SU-DHL-6 (cell line): ENCODE results near the gene ASAP2.
A peak's percentile ranks its signal among the peaks of the same experiment; 100 is the strongest.

ENCODE experiments used
- H2AFZ ChIP-seq: fragments of 200-600 bp; sonication (generic); 2 replicates; pipeline ENCODE4 v1.6.1; 2014; ENCODE audit warnings: low read depth, mild to moderate bottlenecking, moderate library complexity, mixed read lengths, antibody characterized with exemption, low read length; ENCODE audit not compliant: severe bottlenecking
- H3F3A ChIP-seq: fragments of 200-600 bp; shearing (Covaris generic); 2 replicates; pipeline ENCODE4 v1.6.0; 2016; ENCODE audit warnings: antibody characterized with exemption, mild to moderate bottlenecking; ENCODE audit not compliant: insufficient read depth
- H3K27ac ChIP-seq: fragments of 200-600 bp; sonication (generic); 2 replicates; pipeline ENCODE4 v1.5.1; 2016; ENCODE audit warnings: low read depth, mild to moderate bottlenecking, low read length, moderate library complexity, mixed read lengths
- H3K27me3 ChIP-seq: fragments of 200-600 bp; sonication (generic), shearing (Covaris generic); 2 replicates; pipeline ENCODE4 v1.6.0; 2014; ENCODE audit warnings: mild to moderate bottlenecking, low read length
- H3K36me3 ChIP-seq: fragments of 200-600 bp; sonication (generic); 2 replicates; pipeline ENCODE4 v1.6.1; 2014; ENCODE audit warnings: mild to moderate bottlenecking, low read length, mixed read lengths
- H3K4me2 ChIP-seq: fragments of 300-600, 200-600 bp; shearing (Covaris generic), sonication (generic); 2 replicates; pipeline ENCODE4 v1.6.0; 2014; ENCODE audit warnings: low read length, low read depth, mild to moderate bottlenecking; ENCODE audit not compliant: poor library complexity, severe bottlenecking
- H3K4me3 ChIP-seq: fragments of 200-600 bp; sonication (generic); 2 replicates; pipeline ENCODE4 v1.5.1; 2014; ENCODE audit warnings: antibody characterized with exemption, low read length, mild to moderate bottlenecking, mixed read lengths; ENCODE audit not compliant: insufficient read depth, poor library complexity, severe bottlenecking
- H3K79me2 ChIP-seq: fragments of 200-600 bp; sonication (generic); 2 replicates; pipeline ENCODE4 v1.6.1; 2014; ENCODE audit warnings: mild to moderate bottlenecking, low read length, moderate library complexity; ENCODE audit not compliant: insufficient read depth
- H3K9ac ChIP-seq: fragments of 200-600 bp; sonication (generic); 2 replicates; pipeline ENCODE4 v1.7.0; 2014; ENCODE audit warnings: mild to moderate bottlenecking, low read length
- H3K9me2 ChIP-seq: fragments of 200-600 bp; sonication (generic); replicated peaks from 2 replicates; pipeline ENCODE4 v1.6.1; 2014; ENCODE audit warnings: low read length; ENCODE audit not compliant: insufficient read depth
- H3K9me3 ChIP-seq: fragments of 200-600 bp; sonication (generic); 2 replicates; pipeline ENCODE4 v1.6.1; 2014; ENCODE audit warnings: low read length, mixed read lengths; ENCODE audit not compliant: insufficient read depth
- H4K20me1 ChIP-seq: fragments of 200-600 bp; sonication (generic); 2 replicates; pipeline ENCODE4 v1.6.1; 2014; ENCODE audit warnings: low read depth, mild to moderate bottlenecking, antibody characterized with exemption, low read length, moderate library complexity, mixed read lengths
- CTCF ChIP-seq: fragments of 200-600 bp; sonication (generic); IDR thresholded peaks from one replicate; pipeline ENCODE4 v1.5.1; 2017; ENCODE audit warnings: antibody characterized with exemption, mild to moderate bottlenecking, low read length, moderate library complexity; ENCODE audit not compliant: insufficient read depth, poor library complexity, severe bottlenecking
- EZH2phosphoT487 ChIP-seq: fragments of 200-600 bp; sonication (generic), shearing (Covaris generic); conservative IDR thresholded peaks from 2 replicates; pipeline ENCODE4 v1.6.1; 2018; ENCODE audit warnings: mild to moderate bottlenecking, antibody characterized with exemption, low read length, moderate library complexity, mixed read lengths

Gene ASAP2

GRCh38 chr2:9420495-9420894, 213.9 kb downstream of the ASAP2 start:
- H3K9ac ChIP-seq = no peak overlapping the region
- H3K4me3 ChIP-seq = no peak overlapping the region
- no peak overlapping the region for H3K27ac ChIP-seq
- H3K9me3 ChIP-seq = no peaks in the 10 kb centered on the region
- no peaks in the 10 kb centered on the region for H3F3A ChIP-seq
- no peak overlapping the region for H2AFZ ChIP-seq
- H3K9me2 ChIP-seq = no peaks in the 10 kb centered on the region
- no peak for TF ChIP-seq CTCF
- no peak for TF ChIP-seq EZH2phosphoT487
- H3K36me3 ChIP-seq = peaks cover 4% of the 10 kb centered on the region; the same call in 1 of the 2 replicates
- H3K79me2 ChIP-seq = peaks cover 85% of the 10 kb centered on the region
- H3K27me3 ChIP-seq = no peaks in the 10 kb centered on the region
- H4K20me1 ChIP-seq = peaks cover 4% of the 10 kb centered on the region; the same call in 1 of the 2 replicates
- no peak overlapping the region for H3K4me2 ChIP-seq

GRCh38 chr2:9422321-9423099, 215.9 kb downstream of the ASAP2 start:
- H3K27me3 ChIP-seq = no peaks in the 10 kb centered on the region
- H3K4me2 ChIP-seq = peak overlapping the region; percentile 79
- H3K9me3 ChIP-seq = no peaks in the 10 kb centered on the region
- peaks cover 84% of the 10 kb centered on the region for H3K79me2 ChIP-seq
- H3K36me3 ChIP-seq = peaks cover 4% of the 10 kb centered on the region; the same call in 1 of the 2 replicates
- H3F3A ChIP-seq = no peaks in the 10 kb centered on the region
- TF ChIP-seq CTCF (no peak), EZH2phosphoT487 (no peak)
- peak overlapping the region; percentile 66 for H3K27ac ChIP-seq
- H2AFZ ChIP-seq = peak overlapping the region; percentile 68
- H4K20me1 ChIP-seq = peaks cover 4% of the 10 kb centered on the region; the same call in 1 of the 2 replicates
- H3K9me2 ChIP-seq = no peaks in the 10 kb centered on the region
- peak overlapping the region; percentile 95 for H3K9ac ChIP-seq
- H3K4me3 ChIP-seq = peak overlapping the region; percentile 99

GRCh38 chr2:9423100-9423921, 216.7 kb downstream of the ASAP2 start, which contains the start of the genes CPSF3 and ITGB1BP1:
CPSF3 (plus strand) TSS chr2:9423654; CDS start chr2:9423774, 120 bp downstream.
ITGB1BP1 (minus strand) TSS chr2:9423528; CDS start chr2:9418697, 4,831 bp downstream.
- peaks cover 4% of the 10 kb centered on the region; the same call in 1 of the 2 replicates for H4K20me1 ChIP-seq
- H3K36me3 ChIP-seq = no peaks in the 10 kb centered on the region
- H3K4me3 ChIP-seq = peak within 1 kb of the TSS; percentile 99
- TF ChIP-seq EZH2phosphoT487 (no peak), CTCF (no peak)
- H3K4me2 ChIP-seq = peak within 1 kb of the TSS; percentile 82
- H3K27me3 ChIP-seq = no peaks in the 10 kb centered on the region
- H3K9ac ChIP-seq = peak within 1 kb of the TSS; percentile 95
- H3K9me3 ChIP-seq = no peaks in the 10 kb centered on the region
- peaks cover 76% of the 10 kb centered on the region for H3K79me2 ChIP-seq
- peak within 1 kb of the TSS; percentile 93 for H2AFZ ChIP-seq
- no peaks in the 10 kb centered on the region for H3K9me2 ChIP-seq
- H3F3A ChIP-seq = no peaks in the 10 kb centered on the region
- H3K27ac ChIP-seq = peak within 1 kb of the TSS; percentile 69
